ENCODE results near the gene HCK.
A peak's percentile ranks its signal among the peaks of the same experiment; 100 is the strongest.
"Not testable (repeated sequence)": the region's sequence is repeated elsewhere in the genome, so short reads cannot be mapped to it uniquely, and the experiment has no call there.

HCK gene

GRCh38 chr20:32108814-32109391, 56.9 kb downstream of the HCK start:
- DNase-seq (ENCODE audit: low read depth): peak; percentile 3

GRCh38 chr20:32109392-32110172, 57.5 kb downstream of the HCK start, which contains the start of gene TM9SF4:
TSS of gene TM9SF4 (plus strand) at chr20:32109714. CDS start at chr20:32109741, 27 bp downstream.
- DNase-seq (ENCODE audit: low read depth): peak; percentile 99

GRCh38 chr20:32110173-32110704, 58.2 kb downstream of the HCK start:
- DNase-seq (ENCODE audit: low read depth): no peak

- DNase-seq (ENCODE audit: low read depth): no peak
Measured at GRCh38 chr20:32110727-32111126, 58.7 kb downstream of the HCK start.

- DNase-seq (ENCODE audit: low read depth): no peak
Measured at GRCh38 chr20:32111156-32111686, 59.2 kb downstream of the HCK start.

GRCh38 chr20:32111753-32112152, 59.7 kb downstream of the HCK start:
- no peak for DNase-seq (ENCODE audit: low read depth)

GRCh38 chr20:32112841-32113240, 60.8 kb downstream of the HCK start:
- no peak for DNase-seq (ENCODE audit: low read depth)

- DNase-seq (ENCODE audit: low read depth): no peak
Measured at GRCh38 chr20:32113591-32114260, 61.7 kb downstream of the HCK start.

- DNase-seq (ENCODE audit: low read depth): no peak
Measured at GRCh38 chr20:32114305-32114960, 62.4 kb downstream of the HCK start.

GRCh38 chr20:32115211-32115767, 63.2 kb downstream of the HCK start:
- DNase-seq (ENCODE audit: low read depth): no peak

- DNase-seq (ENCODE audit: low read depth): no peak
Measured at GRCh38 chr20:32116079-32116521, 64.1 kb downstream of the HCK start.

- not testable (repeated sequence) for DNase-seq (ENCODE audit: low read depth)
Measured at GRCh38 chr20:32116796-32117195, 64.8 kb downstream of the HCK start.

GRCh38 chr20:32118427-32118826, 66.4 kb downstream of the HCK start:
- DNase-seq (ENCODE audit: low read depth): not testable (repeated sequence)

- DNase-seq (ENCODE audit: low read depth): no peak
Measured at GRCh38 chr20:32119734-32120133, 67.7 kb downstream of the HCK start.

GRCh38 chr20:32121908-32122307, 69.9 kb downstream of the HCK start:
- not testable (repeated sequence) for DNase-seq (ENCODE audit: low read depth)

GRCh38 chr20:32123088-32123487, 71.0 kb downstream of the HCK start:
- no peak for DNase-seq (ENCODE audit: low read depth)

GRCh38 chr20:32124916-32125454, 72.9 kb downstream of the HCK start:
- DNase-seq (ENCODE audit: low read depth): no peak

- DNase-seq (ENCODE audit: low read depth): no peak
Measured at GRCh38 chr20:32125506-32125905, 73.5 kb downstream of the HCK start.

- DNase-seq (ENCODE audit: low read depth): no peak
Measured at GRCh38 chr20:32126919-32127318, 74.9 kb downstream of the HCK start.

- DNase-seq (ENCODE audit: low read depth): no peak
Measured at GRCh38 chr20:32127347-32127746, 75.3 kb downstream of the HCK start.

- DNase-seq (ENCODE audit: low read depth): no peak
Measured at GRCh38 chr20:32128167-32128566, 76.1 kb downstream of the HCK start.
